HepG2 (cell line): ENCODE data around the gene CAPN2. TPM values are rescaled to one million over a fixed set of nuclear protein-coding genes. Genes with fewer than 3 reads are reported as not detected.

Experiments used
- HMGA1 ChIP-seq: sonication (generic); formaldehyde crosslinking; conservative IDR thresholded peaks from 2 replicates; pipeline ENCODE4 v1.4.0; 2020; ENCODE audit warnings: missing genetic modification reagents
- HNRNPUL1 ChIP-seq: fragments of 200-400 bp; formaldehyde crosslinking; IDR thresholded peaks from 2 replicates; pipeline ENCODE4 v1.6.1; 2017; ENCODE audit warnings: low read depth, mild to moderate bottlenecking, low read length, moderate library complexity
- MED1 ChIP-seq: sonication (generic); formaldehyde crosslinking; IDR thresholded peaks from 2 replicates; pipeline ENCODE4 v1.4.0; 2020; ENCODE audit warnings: missing genetic modification reagents
- RXRA ChIP-seq: sonication (generic); formaldehyde crosslinking; IDR thresholded peaks from 2 replicates; pipeline ENCODE4 v1.5.1; 2020; ENCODE audit warnings: missing genetic modification reagents
- ZBTB2 ChIP-seq: sonication (generic); formaldehyde crosslinking; IDR thresholded peaks from 2 replicates; pipeline ENCODE4 v1.8.0; 2022; ENCODE audit warnings: low read depth, missing genetic modification reagents
- ZNF781 ChIP-seq: sonication (generic); formaldehyde crosslinking; IDR thresholded peaks from 2 replicates; pipeline ENCODE4 v1.5.1; 2020; ENCODE audit warnings: borderline replicate concordance, mild to moderate bottlenecking, missing genetic modification reagents; ENCODE audit errors: not compliant biosample characterization
- polyA plus RNA-seq, 8 experiments: library from polyadenylated mRNA; depleted of rRNA in 3 of 8; stranded (reverse) in 7 of 8; unstranded in 1 of 8; fragments of >200 nt; fragmentation: Illumina TruSeq in 4 of 8; extraction: Trizol in 4 of 8; gene quantifications; 2 replicates each; pipeline versions ENCODE4 v1.2.1 to v1.2.3, GENCODE V29; 2011 to 2016; ENCODE audit warnings: low read depth in 4 of 8, missing spikeins in 1 of 8, mixed read lengths in 1 of 8; ENCODE audit not compliant: insufficient read depth in 1 of 8
- total RNA-seq, 5 experiments: library from RNA; depleted of rRNA; stranded (reverse); fragments of >200 nt; fragmentation: Illumina TruSeq; extraction: Trizol; gene quantifications; 2 replicates each; pipeline ENCODE4 v1.2.3, GENCODE V29; 2016; ENCODE audit warnings: low read depth in 1 of 5
- TF ChIP-seq, protein P1 (sequence below): sonication (generic); formaldehyde crosslinking; conservative IDR thresholded peaks from 2 replicates; pipeline ENCODE4 v1.4.0; 2020; ENCODE audit warnings: mild to moderate bottlenecking, missing genetic modification reagents, moderate library complexity

CAPN2 gene
- total and polyA plus RNA-seq, 2 of the 13 experiments (the other 11 are each of a cell fraction or from before 2014, with no cell fraction given): 6.2 to 7.4 TPM

DNA sequence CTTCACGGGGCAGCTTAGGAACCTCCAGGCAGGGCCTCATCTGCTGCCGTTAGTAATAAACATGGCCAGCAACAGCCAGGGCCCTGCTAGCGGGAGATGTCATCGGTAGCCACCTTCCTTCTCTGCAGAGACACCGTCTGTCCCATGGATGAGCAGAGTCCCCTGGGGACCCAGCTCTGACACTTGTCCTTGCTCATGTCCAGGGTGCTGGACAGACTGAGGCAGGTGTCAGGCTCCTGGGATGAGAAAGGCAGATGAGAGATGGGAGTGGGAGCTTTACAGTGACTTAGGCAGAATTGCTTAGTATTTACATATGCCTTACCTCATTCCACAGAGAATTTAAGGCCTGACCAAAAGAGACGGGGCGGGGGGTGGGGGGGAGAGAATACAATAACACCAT, 25.0 kb downstream of the CAPN2 start (continued):
- TF ChIP-seq HNRNPUL1 (no peak), ZNF781 (no peak), RXRA (CRISPR knock-in tag) (no peak), MED1 (CRISPR knock-in tag) (no peak), ZBTB2 (no peak), HMGA1 (no peak)
- TF ChIP-seq, protein P1, sequence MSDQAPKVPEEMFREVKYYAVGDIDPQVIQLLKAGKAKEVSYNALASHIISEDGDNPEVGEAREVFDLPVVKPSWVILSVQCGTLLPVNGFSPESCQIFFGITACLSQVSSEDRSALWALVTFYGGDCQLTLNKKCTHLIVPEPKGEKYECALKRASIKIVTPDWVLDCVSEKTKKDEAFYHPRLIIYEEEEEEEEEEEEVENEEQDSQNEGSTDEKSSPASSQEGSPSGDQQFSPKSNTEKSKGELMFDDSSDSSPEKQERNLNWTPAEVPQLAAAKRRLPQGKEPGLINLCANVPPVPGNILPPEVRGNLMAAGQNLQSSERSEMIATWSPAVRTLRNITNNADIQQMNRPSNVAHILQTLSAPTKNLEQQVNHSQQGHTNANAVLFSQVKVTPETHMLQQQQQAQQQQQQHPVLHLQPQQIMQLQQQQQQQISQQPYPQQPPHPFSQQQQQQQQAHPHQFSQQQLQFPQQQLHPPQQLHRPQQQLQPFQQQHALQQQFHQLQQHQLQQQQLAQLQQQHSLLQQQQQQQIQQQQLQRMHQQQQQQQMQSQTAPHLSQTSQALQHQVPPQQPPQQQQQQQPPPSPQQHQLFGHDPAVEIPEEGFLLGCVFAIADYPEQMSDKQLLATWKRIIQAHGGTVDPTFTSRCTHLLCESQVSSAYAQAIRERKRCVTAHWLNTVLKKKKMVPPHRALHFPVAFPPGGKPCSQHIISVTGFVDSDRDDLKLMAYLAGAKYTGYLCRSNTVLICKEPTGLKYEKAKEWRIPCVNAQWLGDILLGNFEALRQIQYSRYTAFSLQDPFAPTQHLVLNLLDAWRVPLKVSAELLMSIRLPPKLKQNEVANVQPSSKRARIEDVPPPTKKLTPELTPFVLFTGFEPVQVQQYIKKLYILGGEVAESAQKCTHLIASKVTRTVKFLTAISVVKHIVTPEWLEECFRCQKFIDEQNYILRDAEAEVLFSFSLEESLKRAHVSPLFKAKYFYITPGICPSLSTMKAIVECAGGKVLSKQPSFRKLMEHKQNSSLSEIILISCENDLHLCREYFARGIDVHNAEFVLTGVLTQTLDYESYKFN (CRISPR knock-in tag): no peak
